ENCODE results near the gene CALML6.

The CALML6 gene

DNA sequence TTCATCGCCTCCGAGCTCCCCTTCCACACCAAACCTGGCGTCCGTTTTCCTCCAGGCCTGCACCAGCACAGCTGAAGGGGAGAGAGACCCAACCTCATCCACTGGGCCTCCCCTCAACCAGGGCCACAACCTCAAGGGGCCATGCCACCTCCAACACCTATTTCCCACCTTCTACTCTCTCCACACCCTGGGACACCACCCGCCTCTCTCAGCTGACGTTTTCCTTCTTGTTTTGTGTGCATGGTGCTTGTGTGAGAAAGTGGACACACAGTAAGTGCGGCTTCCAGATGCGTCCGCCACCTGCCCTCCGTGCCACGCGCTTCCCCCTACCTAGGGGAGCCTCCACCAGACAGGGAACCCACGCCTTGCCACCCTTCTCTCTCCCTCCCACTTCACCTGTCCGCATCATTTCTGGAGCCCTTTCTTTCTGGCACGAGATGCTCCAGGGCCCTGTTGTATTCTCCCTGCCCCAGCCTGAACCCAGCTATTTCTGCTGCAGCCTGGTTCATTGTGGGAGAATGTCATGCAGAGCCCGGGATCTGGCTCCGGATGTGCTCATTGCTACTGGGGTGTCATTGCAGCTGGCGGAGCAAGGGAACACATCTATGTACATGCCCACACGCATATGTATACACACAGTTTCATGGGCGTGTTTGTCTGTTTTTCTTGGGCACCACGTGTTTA, 22.8 kb upstream of the CALML6 start:
- DNase-seq = no peak

DNA sequence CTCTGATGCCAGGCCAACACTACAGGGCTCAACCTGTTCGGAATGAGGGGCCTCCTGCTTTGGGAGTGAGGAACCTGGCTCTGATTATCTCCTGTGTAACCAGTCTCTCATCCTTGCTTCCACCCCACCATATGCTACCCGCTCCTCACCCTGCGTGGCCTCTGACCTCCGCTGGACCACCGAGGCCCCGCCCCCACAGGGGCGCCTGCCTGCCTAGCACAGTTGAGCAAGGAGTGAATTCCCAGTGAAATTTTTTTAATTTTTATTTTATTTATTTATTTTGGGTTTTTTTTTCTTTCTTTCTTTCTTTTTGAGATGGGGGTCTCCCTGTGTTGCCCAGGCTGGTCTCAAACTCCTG, 22.3 kb upstream of the CALML6 start:
- no peak for DNase-seq

DNA sequence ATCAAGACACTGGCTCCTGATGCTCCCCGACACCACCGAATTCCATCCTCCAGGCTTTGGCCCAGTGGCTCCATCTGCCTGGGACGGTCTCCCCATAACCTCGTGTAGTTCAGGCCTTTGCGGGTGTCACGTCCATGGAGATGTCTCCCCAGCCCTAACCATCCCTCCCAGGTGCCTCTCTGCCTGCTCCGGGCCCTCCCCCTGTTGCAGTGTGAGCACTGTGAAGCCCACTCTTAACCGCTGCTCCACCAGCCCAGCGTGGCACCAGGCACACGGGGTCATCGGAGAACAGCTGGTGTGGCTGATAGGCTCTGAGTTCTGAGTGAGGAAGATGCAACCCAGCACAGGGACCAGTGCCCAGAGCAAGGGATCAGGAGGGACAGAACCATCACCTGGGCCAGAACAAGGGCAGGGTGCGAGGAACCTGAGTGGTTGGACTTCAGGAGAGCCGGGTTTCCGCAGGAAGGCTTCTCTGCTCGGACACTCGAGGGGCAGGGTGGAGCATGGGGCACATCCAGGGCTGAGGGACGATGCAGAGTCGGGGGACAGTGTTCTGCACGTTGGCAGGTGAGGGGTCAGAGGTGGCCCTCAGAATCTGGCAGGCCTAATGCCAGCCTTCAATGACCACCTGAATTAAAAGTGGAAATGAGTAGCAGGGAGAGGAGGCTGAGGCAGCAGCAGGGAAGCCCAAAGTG, 21.6 kb upstream of the CALML6 start:
- no peak for DNase-seq

DNA sequence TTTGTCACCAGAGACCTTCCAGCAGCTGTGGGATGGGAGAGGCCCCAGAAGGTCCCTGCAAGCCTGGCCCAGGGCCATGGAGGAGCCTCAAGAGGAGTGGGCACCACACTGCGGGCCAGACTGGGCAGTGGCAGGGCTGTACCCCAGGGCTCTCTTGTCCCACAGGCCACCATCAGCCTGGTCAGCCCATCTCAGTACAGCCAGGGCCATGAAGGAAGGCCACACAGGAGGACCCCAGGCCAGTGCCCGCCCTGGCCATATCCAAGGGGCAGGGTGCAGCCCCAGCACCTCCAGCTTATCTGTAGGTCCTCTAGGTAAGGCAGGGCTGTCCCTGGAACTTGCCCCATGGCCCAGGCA, 21.1 kb upstream of the CALML6 start:
- DNase-seq = no peak

DNA sequence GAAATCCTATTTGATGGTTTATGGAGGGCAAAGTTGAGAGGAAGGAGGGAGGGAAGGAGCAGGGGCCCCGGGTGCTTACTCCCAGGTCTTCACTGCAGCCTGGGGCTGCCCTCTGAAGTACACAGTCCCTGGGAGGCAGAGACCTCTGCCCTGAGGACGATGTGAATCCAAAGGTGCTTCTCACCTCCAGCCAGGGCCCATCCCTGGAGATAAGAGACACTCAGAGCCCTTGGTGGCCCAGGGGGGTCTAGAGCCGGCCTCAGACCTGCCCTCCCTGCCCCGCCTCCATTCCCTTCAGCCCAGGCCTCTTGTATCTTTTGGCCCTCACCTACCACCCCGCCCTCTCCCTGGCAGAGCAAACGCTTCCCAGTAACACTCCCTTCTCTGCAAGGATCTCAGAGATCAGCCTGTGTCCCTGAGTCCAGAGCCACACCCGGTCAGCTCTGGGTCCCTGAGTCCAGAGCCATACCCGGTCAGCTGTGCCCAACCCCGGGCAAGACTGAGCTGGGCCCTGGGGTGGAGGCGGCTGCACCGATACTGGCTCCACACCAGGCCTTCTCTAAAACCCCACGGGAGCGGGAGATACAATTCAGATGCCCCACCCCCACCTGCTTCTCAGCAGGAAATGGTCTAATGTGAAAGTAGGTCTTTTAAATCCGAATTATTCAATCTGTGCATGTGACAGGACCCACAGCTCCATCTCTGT, 20.6 kb upstream of the CALML6 start:
- DNase-seq = no peak

DNA sequence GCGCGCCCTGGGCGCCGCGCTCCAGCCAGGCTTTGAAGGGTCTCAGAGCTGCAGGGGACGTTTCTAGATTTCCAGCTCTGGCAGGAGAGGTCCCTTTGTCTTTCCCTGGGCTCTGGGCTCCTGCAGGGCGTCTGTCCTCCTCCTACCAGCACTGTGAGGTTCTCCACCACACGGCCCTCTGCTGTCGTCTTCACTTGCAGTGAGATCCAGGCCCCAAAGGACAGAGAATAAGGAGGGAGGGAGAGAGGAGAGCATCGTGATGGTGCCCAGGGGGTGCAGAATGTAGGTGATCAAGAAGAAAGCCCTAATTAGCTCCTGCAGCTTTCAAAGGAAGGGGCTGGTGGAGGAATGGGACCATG, 20.0 kb upstream of the CALML6 start:
- DNase-seq = no peak

DNA sequence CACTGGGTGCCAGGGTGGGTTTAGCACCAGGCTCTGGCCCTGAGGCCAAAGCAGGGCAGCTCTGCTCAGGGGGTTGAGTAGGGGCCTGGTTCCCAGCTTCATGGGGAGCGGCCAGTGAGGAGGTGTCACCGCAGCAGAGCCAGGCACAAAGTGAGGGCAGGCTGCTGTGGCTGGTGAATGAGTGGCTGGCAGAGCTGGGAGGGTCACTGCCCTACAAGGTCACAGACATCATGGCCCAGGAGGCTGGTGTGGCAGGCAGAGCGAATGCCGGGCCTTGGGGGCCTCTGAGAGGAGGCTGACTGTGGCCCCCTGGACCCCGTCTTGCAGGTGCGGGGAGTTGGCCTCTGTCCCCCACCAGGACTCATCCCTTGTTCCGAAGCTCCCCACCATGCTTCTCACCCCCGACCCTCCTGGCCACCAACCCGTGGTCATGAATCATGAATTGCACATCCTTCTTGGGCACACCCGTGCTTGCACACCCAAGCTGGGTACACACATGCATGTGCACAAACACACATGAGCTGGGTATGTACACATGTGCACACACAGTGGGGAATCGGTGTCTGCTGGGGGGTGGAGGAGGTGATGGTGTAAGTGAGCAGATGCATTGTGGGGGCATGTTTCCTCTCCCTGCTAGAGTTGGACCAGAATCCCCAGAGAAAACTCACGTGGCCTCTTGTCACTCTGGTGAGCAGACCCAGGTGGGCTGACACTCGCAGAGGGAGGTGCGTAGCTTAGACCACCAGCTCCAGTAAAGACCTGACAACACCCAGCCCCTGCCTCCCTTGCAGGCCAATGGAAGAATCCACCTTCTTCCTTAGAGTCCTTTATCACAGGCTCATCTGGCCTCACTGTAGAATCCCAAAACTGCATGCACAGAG, 19.4 kb upstream of the CALML6 start:
- DNase-seq = no peak

DNA sequence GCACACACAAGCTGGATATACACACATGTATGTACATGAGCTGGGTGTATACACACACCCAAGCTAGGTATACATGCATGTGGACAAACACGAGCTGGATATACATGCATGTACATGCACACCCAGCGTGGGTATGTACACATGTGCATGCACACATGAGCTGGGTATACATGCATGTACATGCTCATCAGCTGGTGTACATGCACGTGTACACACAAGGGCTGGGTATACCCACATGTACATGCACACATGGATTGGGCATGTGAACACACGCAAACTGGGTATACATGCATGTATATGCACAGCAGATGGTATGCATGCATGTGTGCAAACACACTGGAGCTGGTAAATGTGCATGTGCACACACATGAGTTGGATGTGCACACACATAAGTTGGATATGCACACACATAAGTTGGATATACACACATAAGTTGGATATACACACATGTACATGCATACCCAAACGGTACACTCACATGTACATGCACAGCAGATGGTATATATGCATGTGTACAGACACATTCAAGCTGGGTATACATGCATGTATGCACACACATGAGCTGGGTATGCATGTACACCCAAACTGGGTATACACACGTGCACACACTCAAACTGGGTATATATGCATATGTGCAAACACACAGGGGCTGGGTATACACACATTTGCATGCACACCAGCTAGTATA, 16.7 kb upstream of the CALML6 start:
- DNase-seq = no peak

DNA sequence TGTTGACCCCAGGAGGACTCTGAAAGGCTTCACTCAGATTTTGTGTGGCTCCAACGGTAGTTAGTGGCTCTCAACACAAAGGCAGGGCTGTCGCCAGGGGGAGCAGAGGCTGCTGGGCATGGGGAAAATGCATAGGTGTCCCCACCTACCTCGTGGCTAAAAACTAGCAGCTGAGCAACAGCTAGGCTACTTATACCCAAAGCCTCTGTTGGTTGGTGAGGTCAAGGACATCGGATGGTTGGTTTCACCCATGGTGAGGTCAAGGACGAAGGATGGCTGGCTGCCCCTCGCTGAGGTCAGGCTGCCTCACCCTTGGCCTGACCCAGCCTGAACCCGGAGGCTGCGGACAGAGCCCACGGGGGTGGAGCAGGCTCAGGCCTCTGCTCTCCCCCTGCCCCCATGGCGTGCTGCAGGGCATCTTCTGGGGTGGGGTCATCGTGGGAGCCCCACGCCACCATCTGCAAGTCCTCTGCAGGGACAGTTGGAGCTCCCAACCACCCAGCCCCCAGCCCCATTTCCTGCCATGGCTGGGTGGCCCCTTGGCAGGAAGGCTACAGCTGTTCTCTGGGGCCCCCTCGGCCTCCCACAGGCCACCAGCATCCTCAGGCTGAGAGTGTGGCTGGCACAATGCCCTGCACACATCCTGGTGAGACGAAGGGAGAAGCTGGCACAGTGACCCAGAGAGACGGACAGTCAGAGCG, 15.6 kb upstream of the CALML6 start:
- DNase-seq = no peak

DNA sequence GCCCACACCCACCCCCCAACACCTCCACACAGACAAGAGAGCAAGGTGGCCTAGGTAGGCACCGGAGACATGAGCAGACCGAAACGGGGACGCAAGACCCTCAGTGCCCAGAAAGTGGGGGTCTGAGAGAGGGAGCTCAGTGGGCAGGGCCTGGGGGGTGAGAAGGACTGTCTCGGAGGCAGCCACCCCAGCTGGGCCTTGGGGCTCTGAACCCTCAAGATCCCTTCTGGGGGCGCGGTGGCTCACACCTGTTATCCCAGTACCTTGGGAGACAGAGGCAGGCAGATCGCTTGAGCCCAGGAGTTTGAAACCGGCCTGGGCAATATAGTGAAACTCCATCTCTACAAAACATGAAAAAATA, 15.1 kb upstream of the CALML6 start:
- no peak for DNase-seq

DNA sequence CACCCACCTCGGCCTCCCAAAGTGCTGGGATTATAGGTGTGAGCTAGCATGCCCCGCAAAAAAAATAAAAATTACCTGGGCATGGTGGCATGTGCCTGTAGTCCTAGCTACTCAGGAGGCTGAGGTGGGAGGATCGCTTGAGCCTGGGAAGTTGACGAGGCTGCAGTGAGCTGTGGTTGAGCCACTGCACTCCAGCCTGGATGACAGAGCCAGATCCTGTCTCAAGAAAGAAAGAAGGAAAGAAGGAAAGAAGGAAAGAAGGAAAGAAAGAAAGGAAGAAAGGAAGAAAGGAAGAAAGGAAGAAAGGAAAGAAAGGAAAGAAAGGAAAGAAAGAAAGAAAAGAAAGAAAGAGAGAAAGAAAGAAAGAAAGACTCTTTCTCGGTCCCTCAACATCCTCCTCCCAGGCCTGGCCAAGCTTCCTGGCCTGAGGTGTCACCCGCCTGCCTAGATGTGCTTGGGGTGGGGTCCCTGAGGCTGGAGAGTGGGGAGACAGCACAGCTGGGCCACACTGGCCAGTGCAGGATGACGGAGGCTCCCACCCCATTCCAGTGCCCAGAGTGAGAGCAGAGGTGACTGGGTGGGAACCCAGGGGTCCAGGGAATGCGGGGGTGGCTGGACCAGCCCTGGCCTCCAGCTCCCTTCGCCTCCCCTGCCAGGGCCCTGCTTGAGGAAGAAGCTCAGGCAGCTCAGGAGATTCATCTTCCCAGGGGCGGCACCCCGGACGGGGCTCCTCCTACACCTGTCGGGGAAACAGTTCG, 14.0 kb upstream of the CALML6 start:
- no peak for DNase-seq

DNA sequence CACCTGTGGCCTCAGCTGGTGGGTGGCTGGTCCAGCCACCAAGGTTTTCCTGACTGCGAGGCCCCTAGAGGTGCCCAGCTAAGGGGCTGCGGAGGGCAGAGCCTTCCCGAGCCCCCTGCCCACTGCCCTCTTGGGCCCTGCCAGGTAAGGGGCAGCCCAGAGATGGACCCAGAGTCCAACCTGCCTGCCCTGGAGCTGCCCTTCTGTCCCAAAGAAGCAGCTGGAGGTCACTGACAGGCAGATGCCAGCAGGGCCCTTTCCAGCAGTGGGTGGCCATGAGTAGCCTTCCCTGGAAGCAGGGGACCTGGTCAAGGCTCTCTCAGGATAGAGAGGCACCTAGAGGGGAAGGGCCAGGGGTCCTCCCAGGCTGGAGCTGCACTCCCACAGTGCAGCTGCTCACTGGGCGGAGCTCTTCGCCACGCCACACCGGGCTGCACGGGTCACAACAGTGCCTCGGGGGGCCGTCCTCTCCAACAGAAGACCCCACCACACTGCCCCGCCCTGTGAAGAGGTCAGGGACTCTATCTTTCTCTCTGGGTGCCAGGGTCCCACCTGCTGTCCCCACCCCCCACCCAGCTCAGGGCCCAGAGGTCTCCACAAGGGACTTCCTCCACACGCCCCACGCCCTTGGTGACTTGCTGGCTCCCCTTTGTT, 13.3 kb upstream of the CALML6 start:
- no peak for DNase-seq

DNA sequence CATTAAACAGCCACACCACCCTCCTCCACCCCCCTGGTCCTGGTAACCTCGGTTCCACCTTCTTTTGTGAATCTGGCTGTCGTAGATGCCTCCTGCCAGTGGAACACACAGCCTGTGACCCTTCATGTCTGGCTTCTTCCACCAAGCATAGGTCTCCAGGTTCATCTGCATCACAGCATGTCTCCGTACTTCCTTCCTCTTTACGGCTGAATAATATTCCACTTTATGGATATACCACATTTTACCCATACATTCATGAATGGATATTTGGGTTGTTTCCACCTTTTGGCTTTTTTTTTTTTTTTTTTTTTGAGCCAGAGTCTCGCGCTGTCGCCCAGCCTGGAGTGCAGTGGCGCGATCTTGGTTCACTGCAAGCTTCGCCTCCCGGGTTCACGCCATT, 11.8 kb upstream of the CALML6 start:
- no peak for DNase-seq

DNA sequence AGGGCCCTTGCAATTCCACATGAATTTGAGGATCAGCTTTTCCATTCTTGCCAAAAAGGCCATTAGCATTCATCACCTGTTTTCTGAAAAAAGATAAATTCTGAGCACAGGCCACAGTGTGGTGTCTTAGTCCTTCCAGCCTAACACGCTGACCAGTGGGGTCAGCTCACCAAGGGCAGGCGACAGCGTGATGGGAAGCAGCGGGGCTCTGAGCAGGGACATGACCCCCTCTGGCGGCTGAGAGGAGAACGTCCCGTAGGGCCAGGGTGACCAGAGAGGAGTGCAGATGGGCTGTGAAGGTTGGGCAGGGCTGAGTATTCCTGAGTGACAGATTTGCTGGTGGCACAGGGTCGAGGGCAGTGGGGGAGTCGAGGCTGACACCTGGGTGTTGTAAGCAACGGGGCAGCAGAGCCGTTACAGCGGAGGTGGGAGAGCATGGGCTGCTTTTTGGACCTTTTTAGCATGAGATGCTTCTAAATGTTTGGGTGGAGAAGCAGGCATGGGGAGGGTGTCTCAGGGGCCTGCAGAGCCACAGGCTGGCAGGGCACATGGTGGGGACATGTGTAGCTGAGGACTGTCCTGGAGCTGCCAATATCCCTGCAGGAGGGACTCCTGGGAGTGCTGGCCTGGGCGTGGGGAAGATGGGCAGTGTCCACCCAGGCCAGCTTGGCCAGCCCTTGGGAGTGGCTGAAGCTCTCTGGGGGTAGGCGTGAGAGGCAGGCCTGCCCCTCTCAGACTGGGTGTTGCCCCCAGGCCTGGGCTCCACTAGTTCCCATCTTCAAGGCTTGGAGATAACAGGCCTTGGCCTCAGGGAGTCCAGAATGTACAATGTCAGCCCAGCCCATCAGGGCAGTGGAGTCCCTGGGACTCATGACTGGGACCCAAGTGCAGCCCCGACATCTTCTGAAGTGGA, 8.6 kb upstream of the CALML6 start:
- peak; percentile 60 for DNase-seq

DNA sequence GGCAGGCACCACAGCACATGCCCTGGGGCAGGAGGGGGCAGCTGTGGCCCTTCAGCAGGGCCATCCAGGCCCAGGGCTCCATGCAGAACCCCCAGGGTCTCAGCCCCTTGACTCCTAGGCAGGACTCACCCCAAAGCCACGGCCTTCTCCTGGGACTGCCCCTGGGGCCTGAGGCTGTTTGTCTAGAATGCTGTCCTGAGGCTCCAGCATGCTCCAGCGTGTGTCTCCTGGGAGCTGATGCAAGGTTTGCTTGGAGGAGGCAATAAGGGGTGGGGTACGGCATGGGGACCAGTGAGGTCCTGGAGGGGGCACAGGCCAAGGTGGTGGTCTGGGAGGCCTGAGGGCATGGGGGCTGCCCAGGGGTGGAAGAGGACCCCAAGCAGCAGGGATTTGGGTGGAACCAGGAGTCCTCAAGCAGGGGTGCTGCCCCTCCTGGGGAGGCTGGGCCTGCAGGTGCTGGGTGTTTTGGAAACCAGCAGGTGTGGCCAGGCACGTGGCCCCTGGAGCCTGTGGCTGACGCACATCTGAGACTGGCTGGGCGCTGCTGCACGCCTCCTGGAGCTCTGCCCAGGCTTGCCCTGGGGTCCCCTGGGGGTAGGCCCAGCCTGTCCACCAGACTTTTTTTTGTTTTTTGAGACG, 7.8 kb upstream of the CALML6 start:
- DNase-seq = no peak

DNA sequence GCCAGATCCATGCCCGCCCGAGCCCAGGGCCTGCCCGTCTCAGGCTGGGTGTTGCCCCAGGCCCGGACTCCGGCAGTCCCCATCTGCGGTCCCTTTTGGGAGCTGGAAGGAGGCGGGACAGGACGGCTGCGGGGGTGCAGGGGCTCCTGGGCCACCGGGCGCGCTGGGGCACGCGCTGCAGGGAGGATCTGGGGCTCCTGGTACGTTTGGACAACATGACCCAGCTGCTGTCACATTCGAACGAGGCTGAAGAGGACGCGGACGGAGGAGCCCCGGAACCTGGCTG, 6.6 kb upstream of the CALML6 start:
- no peak for DNase-seq

DNA sequence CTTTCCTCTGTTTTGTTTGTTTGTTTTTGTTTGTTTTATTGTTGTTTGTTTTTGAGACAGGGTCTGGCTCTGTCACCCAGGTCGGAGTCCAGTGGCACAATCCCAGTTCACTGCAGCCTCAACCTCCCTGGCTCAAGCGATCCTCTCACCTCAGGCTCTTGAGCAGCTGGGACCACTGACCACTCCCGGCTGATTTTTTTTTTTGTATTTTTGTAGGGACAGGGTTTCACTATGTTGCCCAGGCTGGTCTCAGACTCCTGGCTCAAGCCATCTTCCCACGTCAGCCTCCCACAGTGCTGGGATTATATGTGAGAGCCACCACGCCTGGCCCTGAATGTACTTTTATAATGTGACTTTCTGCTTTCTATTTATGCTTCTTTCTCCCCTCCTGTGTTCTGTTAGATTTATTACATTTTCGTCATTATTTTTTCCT, 5.0 kb upstream of the CALML6 start:
- DNase-seq = no peak

DNA sequence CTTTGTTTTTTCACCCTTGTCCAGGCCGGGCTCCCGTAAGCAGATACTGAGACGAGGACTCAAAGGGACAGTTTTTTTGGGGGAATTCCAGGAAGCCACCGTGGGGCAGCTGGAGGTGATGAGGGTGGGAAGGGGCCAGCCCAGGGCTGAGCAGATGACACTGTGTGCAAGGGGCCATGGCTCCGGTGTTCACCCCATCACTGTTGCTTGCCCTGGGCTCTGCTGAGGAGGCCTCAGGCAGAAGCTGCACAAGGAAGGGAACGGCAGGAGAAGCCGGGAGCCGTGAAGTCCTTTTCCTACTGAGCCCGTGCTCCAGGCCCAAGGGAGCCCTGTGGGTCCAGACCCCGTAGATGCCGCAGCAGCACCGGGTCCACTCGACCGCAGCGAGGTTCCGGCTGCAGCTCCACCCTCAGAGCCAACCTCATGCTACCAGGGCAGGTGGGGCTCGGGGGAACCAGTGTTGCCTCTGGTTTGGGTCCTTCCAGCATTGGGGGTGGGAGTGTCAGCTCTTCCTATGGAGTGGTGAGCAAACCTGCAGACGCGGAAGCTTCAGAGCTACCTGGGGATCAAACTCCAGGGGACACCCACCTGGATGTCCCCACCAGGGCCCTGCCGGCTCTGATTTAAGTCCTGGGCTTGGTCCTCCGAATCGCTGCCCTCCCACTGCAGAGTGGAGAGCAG, 4.3 kb upstream of the CALML6 start:
- DNase-seq = no peak

Measured in MV-4-11 (cell line).